C4-2B (cell line): Measurements from ENCODE around the gene GNAI2.

Experiments
- H3K27ac ChIP-seq: fragments of 450-650 bp; 2 replicates; pipeline ENCODE4 v1.5.1; 2017
- CTCF ChIP-seq: fragments of 450-650 bp; conservative IDR thresholded peaks from 2 replicates; pipeline ENCODE4 v1.5.1; 2017; ENCODE audit warnings: mild to moderate bottlenecking
- ZFX ChIP-seq: fragments of 450-650 bp; IDR thresholded peaks from 2 replicates; pipeline ENCODE4 v1.6.1; 2017

Gene GNAI2

GRCh38 chr3:50212971-50213370, 23.0 kb upstream of the GNAI2 start:
- H3K27ac ChIP-seq = no peak overlapping the region
- no peak for TF ChIP-seq ZFX
- no peak; the same call in 1 of the 2 replicates for TF ChIP-seq CTCF

DNA sequence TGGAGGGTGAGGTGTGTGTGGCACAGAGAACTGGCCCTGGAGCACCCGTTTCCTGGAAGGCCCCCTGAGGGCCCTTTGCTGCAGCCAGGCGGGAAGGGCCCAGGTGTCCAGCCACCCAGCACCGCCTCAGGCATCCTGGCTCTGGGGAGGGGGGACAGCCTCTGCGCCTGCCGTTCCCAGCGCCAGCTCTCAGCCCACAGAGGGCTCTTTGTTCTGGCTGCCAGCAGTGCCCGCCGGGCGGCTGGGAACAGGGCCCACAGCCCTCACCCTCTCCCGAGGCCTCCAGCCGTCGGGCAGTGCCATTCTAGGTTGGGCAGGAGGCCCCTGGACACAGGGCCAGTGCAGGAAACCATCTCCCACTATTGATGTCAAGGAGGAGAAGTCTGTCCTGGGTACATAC, 22.6 kb upstream of the GNAI2 start:
- TF ChIP-seq ZFX = no peak
- H3K27ac ChIP-seq = no peak overlapping the region

- no peak overlapping the region for H3K27ac ChIP-seq
Measured at GRCh38 chr3:50214824-50215223, 21.2 kb upstream of the GNAI2 start.

GRCh38 chr3:50215529-50215928, 20.5 kb upstream of the GNAI2 start:
- H3K27ac ChIP-seq = no peak overlapping the region
- TF ChIP-seq CTCF = no peak
- no peak for TF ChIP-seq ZFX

More at GRCh38 chr3:50214824-50215223, 21.2 kb upstream of the GNAI2 start:
- TF ChIP-seq ZFX (no peak), CTCF (no peak)

DNA sequence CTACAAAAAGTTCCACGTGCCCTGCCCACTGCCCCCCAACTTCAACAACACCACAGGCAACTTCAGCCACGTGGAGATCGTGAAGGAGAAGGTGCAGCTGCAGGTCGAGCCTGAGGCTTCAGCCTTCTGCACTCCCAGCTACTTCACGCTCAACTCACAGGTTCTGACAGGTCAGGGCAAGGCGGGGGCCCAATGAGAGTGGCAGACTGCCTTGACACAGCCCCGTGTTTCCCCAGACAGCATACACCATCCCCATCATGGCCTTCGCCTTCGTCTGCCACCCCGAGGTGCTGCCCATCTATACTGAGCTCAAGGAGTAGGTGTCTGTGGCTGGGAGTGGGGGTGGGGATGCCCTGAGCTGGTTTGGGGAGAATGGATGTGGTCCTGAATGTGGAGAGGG, 18.3 kb upstream of the GNAI2 start:
- no peak for TF ChIP-seq CTCF
- TF ChIP-seq ZFX = no peak
- H3K27ac ChIP-seq = no peak overlapping the region

DNA sequence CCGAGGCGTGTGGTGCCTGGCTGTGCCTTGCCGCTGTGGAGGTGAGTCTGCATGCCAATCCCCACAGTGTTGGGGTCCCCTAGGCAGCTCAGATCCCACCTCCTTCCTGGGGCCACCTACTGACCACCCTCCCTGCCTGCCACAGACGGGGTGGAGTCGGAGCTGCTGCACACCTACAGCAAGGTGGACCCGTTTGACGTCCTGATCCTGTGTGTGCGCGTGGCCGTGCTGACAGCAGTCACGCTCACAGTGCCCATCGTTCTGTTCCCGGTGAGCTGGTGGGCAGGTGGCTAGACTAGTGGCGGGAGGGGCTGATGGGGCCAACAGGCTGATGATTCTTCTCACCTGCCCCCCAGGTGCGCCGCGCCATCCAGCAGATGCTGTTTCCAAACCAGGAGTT, 17.6 kb upstream of the GNAI2 start:
- H3K27ac ChIP-seq = no peak overlapping the region
- TF ChIP-seq ZFX = no peak
- no peak for TF ChIP-seq CTCF

DNA sequence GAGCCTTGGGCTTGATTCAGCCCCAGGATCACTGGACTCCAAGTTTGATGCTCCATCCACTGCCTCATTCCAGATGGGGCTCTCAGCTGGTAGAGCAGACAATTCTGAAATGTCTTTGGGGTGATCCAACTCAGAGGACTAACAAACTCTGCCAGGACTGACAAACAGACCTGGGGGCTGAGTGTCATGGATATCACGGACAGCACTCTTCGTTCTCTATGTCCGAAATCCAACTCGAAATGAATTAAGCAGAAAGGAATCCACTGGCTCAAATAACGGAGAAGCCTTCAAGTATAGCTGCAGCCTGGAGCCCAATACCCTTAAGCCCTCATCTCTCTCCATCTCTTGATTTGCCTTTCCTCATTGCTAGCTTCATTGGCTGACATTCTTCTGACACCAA, 16.7 kb upstream of the GNAI2 start:
- H3K27ac ChIP-seq = no peak overlapping the region
- TF ChIP-seq CTCF = no peak
- TF ChIP-seq ZFX = no peak

DNA sequence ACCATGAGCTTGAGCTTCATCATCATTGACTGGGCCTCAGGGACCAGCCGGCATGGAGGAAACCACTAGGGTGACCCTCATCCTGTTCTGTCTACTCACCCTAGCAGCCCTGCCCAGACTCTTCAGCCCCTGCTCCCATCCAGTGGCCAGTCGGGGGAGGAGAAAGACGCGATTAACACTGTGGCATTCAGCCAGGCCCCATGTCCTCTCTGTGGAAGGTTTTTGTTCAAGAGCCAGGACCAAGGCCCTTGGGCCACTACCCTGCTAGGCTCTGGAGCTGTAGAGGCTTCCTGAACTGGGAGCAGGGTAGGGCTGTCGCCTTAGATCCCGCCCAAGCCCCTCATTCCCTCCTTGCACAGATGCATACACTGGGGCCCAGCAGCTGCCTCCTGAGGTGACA, 15.9 kb upstream of the GNAI2 start:
- no peak for TF ChIP-seq CTCF
- TF ChIP-seq ZFX = no peak
- H3K27ac ChIP-seq = no peak overlapping the region
